Islet precursor cell (in vitro differentiated cells): ENCODE measurements around the gene SMAD6.
A peak's percentile ranks its signal among the peaks of the same experiment; 100 is the strongest.

Source experiments
- DNase-seq: peaks from one replicate; pipeline ENCODE4 v3.0.0-alpha.2; 2018

Gene SMAD6

GRCh38 chr15:66760968-66761725, 59.1 kb downstream of the SMAD6 start:
- DNase-seq: no peak

GRCh38 chr15:66761726-66762595, 59.9 kb downstream of the SMAD6 start:
- no peak for DNase-seq

GRCh38 chr15:66763186-66764071, 61.4 kb downstream of the SMAD6 start:
- no peak for DNase-seq

- DNase-seq: no peak
These were observed 62.2 kb downstream of the SMAD6 start for GRCh38 chr15:66764072-66764786.

GRCh38 chr15:66765478-66766281, 63.6 kb downstream of the SMAD6 start:
- peak; percentile 75 for DNase-seq

GRCh38 chr15:66766282-66767230, 64.5 kb downstream of the SMAD6 start:
- no peak for DNase-seq

GRCh38 chr15:66767240-66767659, 65.2 kb downstream of the SMAD6 start:
- DNase-seq: no peak

GRCh38 chr15:66768987-66769386, 67.0 kb downstream of the SMAD6 start:
- no peak for DNase-seq

GRCh38 chr15:66770518-66771350, 68.7 kb downstream of the SMAD6 start:
- DNase-seq: no peak

GRCh38 chr15:66771351-66771650, 69.3 kb downstream of the SMAD6 start:
- DNase-seq: no peak

- no peak for DNase-seq
These were observed 70.6 kb downstream of the SMAD6 start for GRCh38 chr15:66772604-66773128.

- peak; percentile 90 for DNase-seq
These were observed 71.3 kb downstream of the SMAD6 start for GRCh38 chr15:66773129-66773873.

GRCh38 chr15:66774001-66774814, 72.2 kb downstream of the SMAD6 start:
- DNase-seq: peak; percentile 95

- peak; percentile 47 for DNase-seq
These were observed 73.4 kb downstream of the SMAD6 start for GRCh38 chr15:66775127-66776105.

GRCh38 chr15:66777054-66777453, 75.0 kb downstream of the SMAD6 start:
- DNase-seq: no peak

GRCh38 chr15:66777596-66778313, 75.7 kb downstream of the SMAD6 start:
- peak; percentile 51 for DNase-seq
